Keratinocyte (primary cell): Measurements from ENCODE around the gene KRT78.

Source experiments
- CTCF ChIP-seq, 3 experiments: IDR thresholded peaks in 1 of 3; conservative IDR thresholded peaks in 1 of 3; optimal IDR thresholded peaks in 1 of 3; 2 replicates in 2 of 3; 3 replicates in 1 of 3; pipeline versions ENCODE3 to v1.5.1; 2011; ENCODE audit warnings: low read length in 3 of 3, mild to moderate bottlenecking in 3 of 3, moderate library complexity in 2 of 3, control low read depth in 1 of 3, inconsistent platforms in 1 of 3; ENCODE audit not compliant: insufficient read depth in 2 of 3; ENCODE audit errors: extremely low read depth in 1 of 3
- EZH2 ChIP-seq: IDR thresholded peaks from one replicate; pipeline ENCODE4 v1.6.1; 2012; ENCODE audit warnings: inconsistent platforms, mild to moderate bottlenecking, low read length, moderate library complexity

- TF ChIP-seq CTCF (optimal IDR thresholded peaks at IDR 0.05 in 1 of 3, IDR thresholded peaks at IDR 0.05 in 1 of 3, conservative IDR thresholded peaks at IDR 0.05 in 1 of 3; ENCODE audit: extremely low read depth in 1 of 3, insufficient read depth in 2 of 3, low read length in 3 of 3): no peak
- no peak for TF ChIP-seq EZH2
These were observed 10.0 kb downstream of the KRT78 start for GRCh38 chr12:52838609-52839435.
